Thyroid gland (tissue), 4 donors: ENCODE data around the gene EXD1.
"Not testable (repeated sequence)": the region's sequence is repeated elsewhere in the genome, so short reads cannot be mapped to it uniquely, and the experiment has no call there.

Experiments
- POLR2A ChIP-seq, 2 donors: fragments of 450-650 bp; IDR thresholded peaks; one replicate each; pipeline ENCODE4 v1.6.1; 2017; ENCODE audit warnings: antibody characterized with exemption in 2 of 2, mild to moderate bottlenecking in 2 of 2, moderate library complexity in 1 of 2
- TF ChIP-seq, protein P1 (sequence below), 6 experiments: fragments of 200-600 bp in 3 of 6; fragments of 450-650 bp in 3 of 6; sonication (generic) in 3 of 6; IDR thresholded peaks; one replicate each; pipeline ENCODE4 v1.5.1; 2016 to 2019; ENCODE audit warnings: antibody characterized with exemption in 6 of 6, mild to moderate bottlenecking in 2 of 6, inconsistent platforms in 1 of 6, moderate library complexity in 1 of 6

DNA sequence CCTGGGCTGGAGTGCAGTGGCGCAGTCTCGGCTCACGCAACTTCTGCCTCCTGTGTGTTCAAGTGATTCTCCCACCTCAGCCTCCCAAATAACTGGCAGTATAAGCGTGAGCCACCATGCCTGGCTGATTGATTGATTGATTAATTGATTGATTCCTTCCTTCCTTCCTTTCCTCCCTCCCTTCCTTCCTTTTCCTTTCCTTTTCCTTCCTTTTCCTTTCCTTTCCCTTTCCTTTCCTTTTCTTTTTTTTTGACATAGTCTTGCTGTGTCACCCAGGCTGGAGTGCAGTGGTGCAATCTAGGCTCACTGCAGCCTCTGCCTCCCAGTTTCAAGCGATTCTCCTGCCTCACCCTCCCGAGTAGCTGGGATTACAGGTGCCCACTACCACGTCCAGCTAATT, 30.4 kb upstream of the EXD1 start:
- TF ChIP-seq, protein P1, sequence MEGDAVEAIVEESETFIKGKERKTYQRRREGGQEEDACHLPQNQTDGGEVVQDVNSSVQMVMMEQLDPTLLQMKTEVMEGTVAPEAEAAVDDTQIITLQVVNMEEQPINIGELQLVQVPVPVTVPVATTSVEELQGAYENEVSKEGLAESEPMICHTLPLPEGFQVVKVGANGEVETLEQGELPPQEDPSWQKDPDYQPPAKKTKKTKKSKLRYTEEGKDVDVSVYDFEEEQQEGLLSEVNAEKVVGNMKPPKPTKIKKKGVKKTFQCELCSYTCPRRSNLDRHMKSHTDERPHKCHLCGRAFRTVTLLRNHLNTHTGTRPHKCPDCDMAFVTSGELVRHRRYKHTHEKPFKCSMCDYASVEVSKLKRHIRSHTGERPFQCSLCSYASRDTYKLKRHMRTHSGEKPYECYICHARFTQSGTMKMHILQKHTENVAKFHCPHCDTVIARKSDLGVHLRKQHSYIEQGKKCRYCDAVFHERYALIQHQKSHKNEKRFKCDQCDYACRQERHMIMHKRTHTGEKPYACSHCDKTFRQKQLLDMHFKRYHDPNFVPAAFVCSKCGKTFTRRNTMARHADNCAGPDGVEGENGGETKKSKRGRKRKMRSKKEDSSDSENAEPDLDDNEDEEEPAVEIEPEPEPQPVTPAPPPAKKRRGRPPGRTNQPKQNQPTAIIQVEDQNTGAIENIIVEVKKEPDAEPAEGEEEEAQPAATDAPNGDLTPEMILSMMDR (IDR thresholded peaks at IDR 0.05): not testable (repeated sequence)
- TF ChIP-seq POLR2A (IDR thresholded peaks at IDR 0.05): not testable (repeated sequence)
